Activated CD4-positive, alpha-beta T cell treated with anti-CD3 and anti-CD28 coated beads, Interleukin-2, amount 50 U/mL, for 24 hours (primary cell): ENCODE data around the gene CSNK2A1.
"Not testable (repeated sequence)": the region's sequence is repeated elsewhere in the genome, so short reads cannot be mapped to it uniquely, and the experiment has no call there.

ENCODE experiments used
- DNase-seq, 2 donors: peaks; one replicate each; pipeline ENCODE4 v3.0.0-alpha.2; 2020; ENCODE audit warnings: low read depth in 1 of 2, low spot score in 1 of 2

CSNK2A1 gene

DNA sequence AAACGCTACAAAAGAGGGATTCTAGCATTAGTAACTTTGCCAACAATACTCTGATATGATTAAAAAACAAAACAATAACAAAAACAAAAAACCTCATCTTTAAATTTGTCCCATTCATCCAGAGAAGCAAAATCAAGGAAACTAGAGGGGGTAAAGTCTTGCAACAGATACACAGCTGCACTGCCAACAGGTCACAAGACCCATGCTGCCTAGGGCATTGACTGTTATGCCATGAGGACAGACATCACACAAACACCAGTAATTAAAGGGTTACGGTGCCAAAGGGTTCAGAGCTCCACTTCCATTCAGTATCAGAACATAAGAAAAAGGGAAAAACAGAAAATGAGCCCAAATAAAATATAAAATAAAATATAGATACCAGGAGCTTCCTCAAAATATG, 82.9 kb downstream of the CSNK2A1 start:
- no peak for DNase-seq

DNA sequence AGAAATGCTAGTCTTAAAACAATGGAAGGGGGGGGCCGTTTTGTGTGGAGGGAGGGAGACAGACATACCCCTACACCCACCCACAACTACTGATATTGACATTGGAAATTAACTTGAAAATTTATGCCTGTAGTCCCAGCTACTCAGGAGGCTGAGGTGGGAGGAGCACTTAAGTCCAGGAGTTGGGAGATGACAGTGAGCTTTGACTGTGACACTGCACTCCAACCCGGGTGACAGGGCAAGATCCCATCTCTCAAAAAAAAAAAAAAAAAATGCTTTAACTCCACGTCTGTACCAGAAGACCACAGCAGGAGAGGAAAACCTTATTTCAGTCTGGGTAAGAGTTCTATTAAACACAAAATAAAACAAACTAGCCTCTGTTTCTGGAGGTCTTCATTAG, 83.4 kb downstream of the CSNK2A1 start:
- no peak for DNase-seq

DNA sequence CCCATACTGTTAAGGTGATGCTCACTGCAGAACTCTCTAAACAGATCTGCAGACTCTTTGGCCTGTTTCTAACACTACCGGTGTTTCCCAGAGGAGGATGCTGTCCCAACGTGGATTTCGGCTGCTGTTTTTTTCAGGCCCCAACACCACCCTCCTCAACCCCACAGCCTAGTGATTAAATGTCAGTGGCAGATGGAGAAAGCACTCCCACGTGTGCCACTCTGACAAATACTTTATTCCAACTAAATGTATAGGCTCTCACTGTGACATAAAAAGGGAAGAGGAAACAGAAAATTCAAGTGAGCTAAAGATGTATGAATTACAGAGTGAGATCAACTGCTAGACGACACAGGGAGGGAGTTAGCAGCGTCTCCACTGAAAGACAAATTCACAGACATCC, 84.8 kb downstream of the CSNK2A1 start:
- DNase-seq = no peak

DNA sequence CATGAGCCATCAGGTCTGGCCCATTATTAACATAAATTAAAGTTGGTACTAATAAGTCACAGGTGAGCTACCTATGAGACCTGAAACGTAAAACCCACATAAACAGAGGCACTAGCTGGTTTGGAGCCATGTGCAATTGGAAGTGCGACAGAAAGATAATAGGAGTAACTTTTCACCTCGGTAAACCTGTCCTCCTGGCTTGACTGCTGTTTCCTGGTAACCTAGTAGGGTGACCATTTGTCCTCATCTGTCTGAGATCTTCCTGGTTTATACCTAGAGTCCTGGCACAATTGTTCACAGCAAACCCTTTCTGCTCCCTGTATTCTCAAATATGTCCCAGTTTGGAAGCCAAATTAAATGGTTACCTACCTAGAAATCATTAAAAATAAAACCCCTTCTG, 88.6 kb downstream of the CSNK2A1 start:
- DNase-seq = no peak

DNA sequence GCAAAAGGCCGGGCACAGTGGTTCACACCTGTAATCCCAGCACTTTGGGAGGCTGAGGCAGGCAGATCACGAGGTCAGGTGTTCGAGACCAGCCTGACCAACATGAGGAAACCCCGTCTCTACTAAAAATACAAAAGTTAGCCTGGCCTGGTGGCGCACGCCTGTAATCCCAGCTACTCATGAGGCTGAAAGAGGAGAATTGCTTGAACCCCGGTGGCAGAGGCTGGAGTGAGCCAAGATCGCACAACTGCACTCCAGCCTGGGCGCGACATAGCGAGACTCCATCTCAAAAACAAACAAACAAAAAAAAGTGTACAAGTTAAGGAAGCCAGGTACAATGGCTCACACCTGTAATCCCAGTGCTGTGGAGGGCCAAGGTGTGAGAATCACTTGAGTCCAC, 91.6 kb downstream of the CSNK2A1 start:
- DNase-seq = not testable (repeated sequence)

DNA sequence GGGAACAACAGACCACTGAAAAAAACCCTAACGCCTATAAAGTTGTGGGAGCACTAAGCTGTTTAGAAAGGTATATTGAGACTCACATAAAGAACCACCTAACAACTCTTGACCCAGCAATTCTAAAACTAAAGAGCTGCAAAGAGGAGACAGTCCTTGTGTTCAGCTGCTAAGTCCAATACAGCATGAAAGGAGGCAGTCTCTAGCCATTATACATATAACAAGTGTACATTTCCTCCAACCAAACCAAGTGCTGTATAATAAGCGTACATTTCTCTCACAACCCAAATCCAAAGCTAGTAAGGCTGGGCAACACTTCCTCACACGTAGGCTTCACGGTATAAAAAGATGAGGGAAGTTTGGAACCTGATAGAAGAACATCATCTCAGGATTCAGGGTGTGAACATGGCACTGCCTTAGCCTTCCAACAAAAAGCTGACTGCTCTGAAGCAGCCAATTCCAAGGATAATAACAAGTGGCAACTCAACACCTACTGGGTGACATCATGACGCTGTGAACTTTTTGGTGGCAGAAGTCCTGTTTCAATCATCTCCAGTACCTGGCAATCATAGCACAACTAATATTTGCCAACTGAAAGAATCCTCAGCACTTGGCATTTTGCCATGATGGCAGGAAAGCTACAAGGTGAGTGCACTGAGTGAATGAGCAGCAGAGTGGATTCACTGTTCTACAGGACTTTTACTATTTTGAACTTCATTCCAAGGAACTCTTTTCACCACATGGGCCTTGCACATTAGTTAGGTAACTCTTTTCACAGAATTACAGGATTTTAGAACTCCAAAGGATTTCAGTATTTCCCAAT, 97.9 kb downstream of the CSNK2A1 start:
- no peak for DNase-seq

DNA sequence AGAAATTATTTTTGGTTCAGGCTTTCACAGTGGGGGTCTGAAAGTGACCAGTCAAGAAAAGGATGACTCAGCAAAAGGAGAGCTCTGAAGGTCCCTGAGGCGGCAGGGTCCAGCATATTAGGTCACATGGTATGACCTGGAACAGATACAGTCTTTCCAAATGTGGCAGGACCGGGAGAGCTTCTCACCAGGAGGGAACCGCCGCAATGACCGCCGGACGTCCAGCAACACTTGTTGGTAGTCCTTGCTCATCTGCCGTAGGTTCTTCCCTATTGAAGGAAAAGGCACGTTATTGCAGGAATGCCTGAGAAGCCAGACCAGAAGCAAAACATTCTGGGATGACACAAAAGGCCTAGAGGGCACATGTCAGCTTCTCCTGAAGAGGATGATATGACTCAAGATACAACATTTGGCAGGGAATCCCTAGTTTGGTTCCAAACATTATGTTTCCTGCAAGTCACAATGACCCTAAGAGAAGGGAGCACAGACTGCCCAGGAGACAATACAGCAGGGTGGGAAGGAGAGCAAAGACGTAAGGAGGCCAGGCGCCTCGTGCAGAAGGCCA, 98.6 kb downstream of the CSNK2A1 start:
- DNase-seq = no peak

DNA sequence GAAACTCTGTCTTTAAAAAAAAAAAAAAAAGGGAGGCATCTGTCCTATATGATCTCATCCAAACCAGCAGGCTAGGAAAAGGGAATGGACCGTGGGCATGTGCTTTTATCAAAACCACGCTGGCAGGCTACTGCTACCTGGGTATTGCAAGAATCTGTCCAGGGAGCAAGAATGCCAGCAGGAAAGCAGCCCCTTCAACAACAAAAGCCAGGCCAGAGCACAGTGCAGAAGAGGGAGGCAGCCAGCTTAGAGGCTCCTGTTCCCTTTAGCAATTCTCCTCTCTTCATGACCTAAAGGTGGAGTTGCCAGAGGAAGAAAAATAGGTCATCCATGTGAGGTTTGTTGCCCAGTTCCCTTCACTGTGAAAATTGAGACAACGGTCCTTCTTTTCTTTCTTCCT, 99.5 kb downstream of the CSNK2A1 start:
- no peak for DNase-seq

DNA sequence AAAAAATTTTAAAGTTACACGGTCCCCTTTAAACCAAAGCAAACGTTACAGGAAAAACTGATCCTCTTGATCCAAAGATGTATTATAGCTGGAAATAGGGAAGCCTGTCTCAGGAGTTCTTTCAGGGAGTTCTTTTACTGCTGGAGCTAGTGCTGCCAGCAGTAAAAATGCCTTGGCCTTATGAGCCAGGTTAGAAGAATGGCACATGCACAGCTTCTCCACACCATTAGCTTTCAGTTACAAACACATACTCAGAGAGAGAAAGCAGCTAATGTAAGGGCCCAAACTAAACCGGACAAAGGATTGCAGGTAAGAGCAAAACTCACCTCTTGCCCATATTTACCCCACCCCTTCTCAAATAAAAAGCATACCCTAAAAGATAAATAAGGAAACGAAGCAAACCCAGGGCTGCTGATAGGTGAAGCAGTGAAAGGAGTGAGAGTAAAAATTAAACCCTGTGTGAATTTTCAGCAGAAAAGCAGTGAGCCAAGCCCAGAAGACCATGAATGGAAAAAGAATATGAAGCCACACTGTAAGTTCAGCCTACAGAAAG, 100.3 kb downstream of the CSNK2A1 start:
- DNase-seq = no peak

DNA sequence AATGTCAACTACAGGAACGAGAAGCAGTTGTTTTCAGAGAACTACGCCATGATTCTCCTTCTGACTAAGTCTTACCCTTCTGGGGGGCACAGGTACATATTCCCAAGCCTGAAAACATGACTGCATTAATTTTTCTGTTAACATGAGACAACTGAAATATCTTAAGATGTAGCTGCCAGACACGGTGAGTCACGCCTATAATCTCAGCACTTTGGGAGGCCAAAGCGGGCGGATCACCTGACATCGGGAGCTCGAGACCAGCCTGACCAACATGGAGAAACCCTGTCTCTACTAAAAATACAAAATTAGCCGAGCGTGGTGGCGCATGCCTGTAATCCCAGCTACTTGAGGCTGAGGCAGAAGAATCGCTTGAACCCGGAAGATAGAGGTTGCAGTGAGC, 103.0 kb downstream of the CSNK2A1 start:
- DNase-seq = no peak

DNA sequence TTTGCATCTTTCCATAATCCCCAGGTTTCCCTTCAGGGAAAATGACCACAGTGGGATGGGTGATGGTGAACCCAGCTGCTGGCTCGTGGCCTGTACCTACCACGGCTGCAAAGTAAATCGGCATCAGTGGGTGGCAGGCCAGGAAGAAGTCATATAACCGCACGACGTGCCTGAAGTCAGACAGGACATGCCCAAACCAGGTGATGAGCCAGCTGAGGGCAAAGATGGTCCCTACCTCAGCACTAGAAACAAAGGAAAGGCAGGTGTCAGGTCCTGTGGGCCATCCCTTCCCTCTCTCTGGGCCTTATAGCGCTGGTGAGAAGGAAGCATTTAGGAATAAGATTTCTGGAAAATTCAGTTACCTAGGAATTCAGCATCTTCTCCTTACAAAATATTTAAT, 103.4 kb downstream of the CSNK2A1 start:
- no peak for DNase-seq

DNA sequence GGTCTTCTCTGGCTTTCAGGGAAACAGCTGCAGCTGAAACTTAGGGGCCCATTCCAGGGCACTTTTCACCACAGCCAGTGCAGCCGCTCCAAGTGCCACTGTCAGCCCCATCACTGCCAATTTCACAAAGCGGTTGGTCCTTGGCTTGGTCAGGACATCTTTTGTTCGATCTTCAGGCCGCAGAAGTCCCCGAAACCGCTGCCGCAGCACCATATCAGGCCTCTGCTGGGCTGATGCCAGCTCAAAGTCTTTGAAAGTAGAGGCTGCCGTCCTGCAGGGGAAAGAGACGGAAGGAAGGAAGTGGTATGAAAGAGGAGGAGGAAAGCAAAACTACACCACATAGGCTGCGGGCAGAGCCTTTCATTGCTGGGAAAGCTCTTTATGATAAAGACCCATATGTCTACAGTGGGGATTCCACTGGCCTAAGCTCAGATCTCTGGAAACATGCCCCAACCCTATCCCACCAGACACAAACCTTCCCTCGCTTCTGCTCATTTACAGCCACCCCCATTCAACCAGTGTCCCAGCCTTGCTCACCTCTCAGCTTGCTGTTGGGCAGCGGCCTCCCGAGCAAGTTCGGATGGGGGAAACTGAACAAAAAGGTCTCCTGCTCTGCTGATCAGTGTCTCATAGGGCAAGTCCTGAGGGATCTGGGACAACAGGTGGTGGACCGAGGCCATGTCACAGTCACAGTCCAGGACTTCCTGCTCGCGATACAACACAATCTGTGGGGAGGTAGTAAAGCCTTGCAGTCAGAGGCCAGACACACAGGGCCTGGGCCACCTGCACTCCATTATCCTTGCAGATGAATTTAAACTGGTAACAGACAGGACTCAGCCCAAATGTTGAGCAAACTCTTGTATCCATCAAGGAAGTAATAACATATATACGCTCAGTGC, 104.8 kb downstream of the CSNK2A1 start:
- peak in 1 of 2 donors; percentile 33 for DNase-seq

DNA sequence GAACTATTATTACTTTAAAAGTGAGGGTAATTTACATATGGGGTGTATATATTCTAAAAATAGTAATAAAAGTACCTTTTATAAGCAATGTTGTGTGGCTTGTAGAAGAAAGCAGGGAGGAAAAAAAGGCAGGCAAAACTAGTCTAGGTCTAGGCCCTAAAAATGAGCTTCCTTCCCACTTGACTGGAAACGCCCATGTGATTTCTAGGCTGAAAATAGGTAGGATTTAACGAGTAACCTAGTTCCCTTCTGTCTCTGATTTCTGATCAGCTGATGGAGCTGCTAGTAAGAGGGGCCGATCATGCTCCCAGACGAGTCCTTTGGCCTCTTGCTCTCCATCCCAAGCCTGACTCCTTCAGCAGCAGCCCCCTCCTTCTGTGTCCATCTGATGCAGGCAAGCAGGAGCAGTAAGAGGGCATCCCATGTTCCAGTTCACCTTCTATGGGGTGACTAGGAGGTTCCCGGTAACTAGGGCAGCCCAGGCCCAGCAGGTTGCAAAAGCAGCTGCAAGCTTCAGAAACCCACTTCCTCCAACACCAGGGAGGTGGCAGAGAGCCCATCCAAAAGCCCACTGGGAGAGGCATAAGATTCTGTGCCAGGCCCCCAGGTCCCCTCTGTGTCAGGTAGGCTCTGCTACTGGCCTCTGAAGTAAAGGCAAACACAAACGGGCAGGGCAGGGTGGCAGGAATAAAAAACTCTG, 105.7 kb downstream of the CSNK2A1 start:
- no peak for DNase-seq

DNA sequence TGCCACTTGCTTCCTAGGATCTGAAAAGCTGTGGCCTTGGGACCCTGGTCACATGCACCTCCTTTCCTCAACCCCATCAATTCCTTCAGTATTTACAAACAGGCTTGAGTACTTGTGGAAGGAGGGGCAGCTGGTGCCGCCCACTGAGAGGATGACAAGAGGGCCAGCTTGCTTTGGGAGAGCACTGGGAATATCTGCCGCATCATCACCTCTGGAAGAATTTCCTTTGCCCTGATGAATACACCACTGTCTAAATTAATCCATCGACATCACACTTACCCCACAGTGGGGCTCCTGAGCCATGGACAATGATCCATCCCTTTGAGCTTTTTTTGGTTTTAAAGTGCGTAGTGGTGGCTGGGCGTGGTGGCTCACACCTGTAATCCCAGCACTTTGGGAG, 107.1 kb downstream of the CSNK2A1 start:
- DNase-seq = no peak

DNA sequence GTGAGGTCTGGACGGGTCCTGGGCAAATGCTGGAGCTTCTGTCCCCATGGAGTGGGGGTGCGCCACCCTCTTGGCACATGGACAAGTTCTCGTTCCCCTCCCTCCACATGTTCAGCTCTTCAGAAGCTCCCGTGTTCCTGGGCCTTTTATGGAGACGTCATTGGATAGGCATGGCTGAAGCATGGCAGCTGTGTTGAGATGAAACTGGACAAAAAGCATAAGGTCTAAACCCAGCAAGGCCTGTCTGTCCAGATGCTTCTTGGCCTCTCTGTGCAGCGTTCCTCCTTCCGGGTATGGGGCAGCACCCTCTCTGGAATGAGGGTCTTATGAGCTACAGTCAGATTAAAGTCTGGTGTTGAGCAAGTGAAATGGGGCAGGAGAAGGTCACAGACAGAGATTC, 108.0 kb downstream of the CSNK2A1 start:
- no peak for DNase-seq

DNA sequence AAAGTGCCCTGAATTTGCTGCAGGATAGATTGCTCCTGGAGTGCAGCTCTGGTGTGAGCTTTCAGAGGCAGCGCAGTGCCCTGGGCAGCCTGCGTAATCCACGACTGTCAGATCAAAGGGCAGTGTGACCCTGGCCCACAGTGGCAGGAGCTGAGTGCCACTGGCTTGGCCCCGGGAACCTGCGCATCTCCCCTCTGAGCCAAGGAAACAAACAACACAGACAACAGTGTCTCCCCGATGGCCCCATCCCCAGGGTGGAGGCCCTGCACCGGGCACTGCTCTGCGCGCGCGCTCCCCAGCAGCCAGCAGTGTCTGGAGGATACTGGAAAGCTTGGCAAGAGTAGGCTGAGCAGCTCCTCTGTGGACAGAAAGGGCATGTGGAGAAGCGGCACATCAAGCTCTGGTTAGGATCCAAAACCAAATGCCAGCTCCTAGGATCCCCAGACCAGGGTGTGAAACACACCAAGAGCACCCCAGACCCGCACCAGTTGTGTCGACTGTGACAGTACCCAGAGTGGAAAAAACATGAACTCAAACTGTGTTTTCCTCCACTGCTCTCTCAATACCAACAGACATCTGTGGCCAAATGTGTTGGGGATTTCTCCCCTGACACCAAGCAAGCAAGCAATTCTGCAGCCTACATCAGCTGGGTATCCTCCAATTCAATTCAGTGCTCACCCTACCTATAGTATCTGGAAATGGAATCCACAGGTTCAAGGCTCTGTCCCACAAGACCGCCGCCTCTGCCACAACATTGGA, 108.8 kb downstream of the CSNK2A1 start:
- no peak for DNase-seq

DNA sequence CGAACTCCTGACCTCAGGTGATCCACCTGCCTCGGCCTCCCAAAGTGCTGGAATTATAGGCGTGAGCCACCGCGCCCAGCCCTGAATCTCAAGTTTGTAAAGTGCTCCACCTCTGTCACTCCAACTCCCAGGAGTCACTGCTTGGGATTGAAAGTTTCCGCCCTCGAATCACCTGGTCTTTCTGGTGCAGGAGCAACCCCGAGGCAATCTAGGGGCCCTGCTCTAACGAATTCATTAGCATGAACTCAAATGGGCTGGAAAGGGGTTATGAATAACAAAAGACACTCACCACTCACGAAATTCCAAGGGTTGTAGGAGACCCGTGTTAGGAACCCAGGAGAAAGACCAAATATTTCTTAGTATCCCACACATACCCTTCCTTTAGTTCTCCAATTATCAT, 109.4 kb downstream of the CSNK2A1 start:
- no peak for DNase-seq

DNA sequence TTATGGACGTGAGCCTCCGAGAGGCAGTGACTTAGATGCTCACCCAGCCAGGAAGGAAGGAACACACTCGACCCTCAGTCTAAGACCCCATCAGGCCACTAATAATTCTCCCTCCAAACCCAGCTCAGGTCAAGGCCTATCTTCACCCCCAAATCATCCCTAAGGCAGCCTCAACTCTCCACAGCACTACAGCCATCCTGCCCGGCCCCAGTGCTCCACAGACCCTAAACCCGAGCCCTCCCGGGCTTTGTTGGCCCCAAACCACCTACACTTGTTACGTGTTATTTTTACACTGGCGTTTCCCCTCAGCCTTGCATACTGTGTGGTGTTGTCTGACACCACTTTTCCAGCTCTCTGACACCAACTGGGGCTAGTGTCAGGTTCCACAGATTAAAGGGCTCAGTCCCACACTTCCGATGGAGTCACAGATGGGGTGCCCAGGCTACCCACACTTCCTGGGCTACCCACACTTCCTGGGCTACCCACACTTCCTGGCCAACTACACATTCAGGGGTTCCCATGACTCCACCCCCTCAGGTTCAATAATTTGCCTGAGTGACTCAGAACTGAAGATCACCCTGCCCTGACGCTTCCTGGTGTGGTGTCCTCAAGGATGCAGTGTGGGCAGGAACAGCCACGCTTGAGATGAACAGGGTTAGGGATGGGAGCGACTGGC, 110.2 kb downstream of the CSNK2A1 start:
- peak; percentile 17 to 60 for DNase-seq

DNA sequence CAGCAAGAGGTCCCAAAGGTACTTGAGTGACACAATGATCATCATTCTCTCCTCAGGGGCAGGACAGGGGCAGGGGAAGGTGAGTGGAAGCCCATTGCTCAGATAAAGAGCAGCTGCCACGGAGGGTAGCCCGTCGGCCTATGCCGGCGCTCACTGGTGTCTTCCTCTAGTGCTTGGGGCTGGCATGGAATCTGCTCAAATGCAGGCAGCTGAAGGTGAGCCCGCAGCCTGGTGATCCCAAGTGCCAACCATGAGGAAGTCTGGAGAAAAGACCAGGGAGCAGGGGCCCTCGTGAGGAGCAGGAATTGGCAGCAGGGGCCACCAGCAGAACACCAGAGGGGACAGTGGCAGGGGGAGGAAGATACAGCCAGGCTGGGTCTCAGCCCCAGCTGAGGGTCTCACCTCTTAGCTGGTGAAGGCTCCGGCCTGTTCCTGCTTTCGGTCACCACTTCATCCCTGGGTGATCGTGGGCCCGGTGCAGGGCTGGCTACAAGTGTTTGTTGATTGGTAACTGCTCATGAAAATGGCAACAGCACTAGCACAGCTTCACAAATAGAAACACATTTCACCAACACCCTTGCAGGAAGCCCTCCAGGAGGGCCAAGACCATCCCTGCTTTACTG, 110.8 kb downstream of the CSNK2A1 start:
- no peak for DNase-seq
